PC-9 (cell line): Measurements from ENCODE around the gene OMG. TPM values are rescaled to one million over a fixed set of nuclear protein-coding genes. Genes with fewer than 3 reads are reported as not detected.
"Not testable (repeated sequence)": the region's sequence is repeated elsewhere in the genome, so short reads cannot be mapped to it uniquely, and the experiment has no call there.

ENCODE experiments used
- BruUV-seq: library from RNA; stranded (reverse); fragments of 400-500 nt; replicated peaks from 2 replicates; lab custom pipeline; 2021; lab: Mats Ljungman, UMichigan
- CTCF ChIA-PET: fragments of 300-600 bp; sonication (Branson Sonifier 250); formaldehyde crosslinking; loops from one replicate; lab custom pipeline; 2022; ENCODE audit warnings: antibody characterized with exemption; lab: Charles Lee
- POLR2A ChIA-PET: fragments of 300-600 bp; sonication (Branson Sonifier 250); formaldehyde crosslinking; loops from one replicate; lab custom pipeline; 2022; ENCODE audit warnings: antibody characterized with exemption; ENCODE audit not compliant: unreplicated experiment; lab: Charles Lee
- DNase-seq, 2 experiments: peaks; one replicate each; pipeline versions ENCODE4 v3.0.0 to v3.0.0-alpha.2; 2015 to 2022; ENCODE audit warnings: mixed read lengths in 1 of 2
- H2AFZ ChIP-seq: fragments of 200-600 bp; sonication (generic); 2 replicates; pipeline ENCODE4 v1.8.1; 2017; ENCODE audit warnings: antibody characterized with exemption
- H3F3A ChIP-seq: fragments of 200-600 bp; sonication (generic); 2 replicates; pipeline ENCODE4 v1.8.1; 2017; ENCODE audit warnings: antibody characterized with exemption, mild to moderate bottlenecking, low read depth; ENCODE audit not compliant: insufficient read depth
- H3K27ac ChIP-seq: fragments of 200-600 bp; sonication (generic); 2 replicates; pipeline ENCODE4 v1.6.1; 2016; ENCODE audit warnings: mixed run types
- H3K27me3 ChIP-seq: fragments of 200-600 bp; sonication (generic); 2 replicates; pipeline ENCODE4 v1.6.1; 2016; ENCODE audit warnings: low read depth, mixed run types; ENCODE audit not compliant: insufficient read depth
- H3K36me3 ChIP-seq: fragments of 200-600 bp; sonication (generic); 2 replicates; pipeline ENCODE4 v1.6.1; 2016; ENCODE audit warnings: low read depth, mixed run types
- H3K4me1 ChIP-seq: fragments of 200-600 bp; sonication (generic); replicated peaks from 2 replicates; pipeline ENCODE4 v1.6.1; 2016; ENCODE audit warnings: mixed run types; ENCODE audit not compliant: insufficient read depth
- H3K4me2 ChIP-seq: fragments of 200-600 bp; sonication (generic); 2 replicates; pipeline ENCODE4 v1.6.1; 2017; ENCODE audit warnings: mixed run types
- H3K4me3 ChIP-seq: fragments of 200-600 bp; sonication (generic); 2 replicates; pipeline ENCODE4 v1.6.1; 2016; ENCODE audit warnings: mixed run types
- H3K79me2 ChIP-seq: fragments of 200-600 bp; sonication (generic); 2 replicates; pipeline ENCODE4 v1.6.1; 2017; ENCODE audit warnings: low read depth, mixed run types
- H3K9me2 ChIP-seq: fragments of 200-600 bp; sonication (generic); 2 replicates; pipeline ENCODE4 v1.8.1; 2017; ENCODE audit warnings: mild to moderate bottlenecking; ENCODE audit not compliant: insufficient read depth
- H3K9me3 ChIP-seq: fragments of 200-600 bp; sonication (generic); 2 replicates; pipeline ENCODE4 v1.8.1; 2016; ENCODE audit warnings: low read depth; ENCODE audit not compliant: insufficient read depth
- H4K20me1 ChIP-seq: fragments of 200-600 bp; sonication (generic); 2 replicates; pipeline ENCODE4 v1.8.1; 2017; ENCODE audit not compliant: insufficient read depth
- CTCF ChIP-seq: fragments of 200-600 bp; sonication (generic); conservative IDR thresholded peaks from 2 replicates; pipeline ENCODE4 v1.6.1; 2017; ENCODE audit warnings: mixed run types, antibody characterized with exemption, mild to moderate bottlenecking, moderate library complexity
- EZH2 ChIP-seq: fragments of 200-600 bp; sonication (generic); IDR thresholded peaks from 2 replicates; pipeline ENCODE4 v1.8.0; 2017; ENCODE audit warnings: antibody characterized with exemption, low read depth
- intact Hi-C: fragments of 100-400 bp; cut with micrococcal nuclease; formaldehyde crosslinking; loops from one replicate; pipeline ENCODE4 v1.10.0; 2022; ENCODE audit not compliant: unreplicated experiment
- total RNA-seq: library from RNA; stranded (reverse); gene quantifications from 2 replicates; pipeline ENCODE4 v1.2.3, GENCODE V29; 2021

OMG gene
- total RNA-seq, 1 experiment from 2014 or later: not detected

GRCh38 chr17:31318298-31318801, 21.3 kb upstream of the OMG start:
- Histone ChIP-seq H3K9me3 (no peaks in the 10 kb centered on the region), H2AFZ (no peak overlapping the region), H4K20me1 (no peaks in the 10 kb centered on the region), H3K36me3 (no peaks in the 10 kb centered on the region), H3K4me2 (no peak overlapping the region), H3K27ac (no peak overlapping the region), H3K4me1 (peaks cover 15% of the 10 kb centered on the region), H3K9me2 (no peaks in the 10 kb centered on the region), H3K27me3 (no peaks in the 10 kb centered on the region), H3K79me2 (no peaks in the 10 kb centered on the region), H3K4me3 (no peak overlapping the region), H3F3A (peaks cover 19% of the 10 kb centered on the region)
- no TSS peak for BruUV-seq
- TF ChIP-seq EZH2: no peak
- TF ChIP-seq CTCF: no peak
- POLR2A ChIA-PET: interaction anchor here (0.5 kb wide), 1 partner anchor 49 kb away, joined by 3 read pairs; no protein-coding TSS in a partner anchor
- intact Hi-C loops: no loop called here
- DNase-seq: no peak
- CTCF ChIA-PET: no interaction called here

- peak overlapping the region; percentile 79 for H3K27ac ChIP-seq
- no peak overlapping the region for H3K4me2 ChIP-seq
- BruUV-seq: no TSS peak
- no peaks in the 10 kb centered on the region for H3K79me2 ChIP-seq
- POLR2A ChIA-PET: no interaction called here
- H4K20me1 ChIP-seq: no peaks in the 10 kb centered on the region
- peaks cover 23% of the 10 kb centered on the region for H3K4me1 ChIP-seq
- TF ChIP-seq EZH2 (no peak), CTCF (no peak)
- no peak overlapping the region for H2AFZ ChIP-seq
- CTCF ChIA-PET: no interaction called here
- no peaks in the 10 kb centered on the region for H3K27me3 ChIP-seq
- H3K9me2 ChIP-seq: no peaks in the 10 kb centered on the region
- no peak overlapping the region for H3K4me3 ChIP-seq
- intact Hi-C loops: no loop called here
- H3K36me3 ChIP-seq: no peaks in the 10 kb centered on the region
- no peaks in the 10 kb centered on the region for H3K9me3 ChIP-seq
- peaks cover 27% of the 10 kb centered on the region for H3F3A ChIP-seq
- DNase-seq: no peak
Measured at GRCh38 chr17:31314782-31315100, 17.7 kb upstream of the OMG start.

GRCh38 chr17:31313982-31314781, 17.1 kb upstream of the OMG start, which contains the start of gene EVI2B:
TSS of gene EVI2B (minus strand) at chr17:31314054. CDS start at chr17:31305609, 8,445 bp downstream.
- H3K36me3 ChIP-seq: no peaks in the 10 kb centered on the region
- POLR2A ChIA-PET: no interaction called here
- H3K9me2 ChIP-seq: no peaks in the 10 kb centered on the region
- no peak within 1 kb of the TSS for H2AFZ ChIP-seq
- H3F3A ChIP-seq: peaks cover 27% of the 10 kb centered on the region
- no peaks in the 10 kb centered on the region for H3K9me3 ChIP-seq
- DNase-seq: peak in 1 of 2 experiments; percentile 88
- intact Hi-C loops: no loop called here
- H3K4me2 ChIP-seq: peak within 1 kb of the TSS; percentile 60
- no peaks in the 10 kb centered on the region for H3K79me2 ChIP-seq
- TF ChIP-seq CTCF (no peak), EZH2 (no peak)
- CTCF ChIA-PET: no interaction called here
- no peak within 1 kb of the TSS for H3K4me3 ChIP-seq
- no TSS peak for BruUV-seq
- H3K27ac ChIP-seq: peak within 1 kb of the TSS; percentile 79
- H3K4me1 ChIP-seq: peaks cover 23% of the 10 kb centered on the region
- H4K20me1 ChIP-seq: no peaks in the 10 kb centered on the region
- no peaks in the 10 kb centered on the region for H3K27me3 ChIP-seq

- CTCF ChIA-PET: interaction anchor here (0.5 kb wide), 1 partner anchor 31 kb away, joined by 3 read pairs; no protein-coding TSS in a partner anchor
Measured at GRCh38 chr17:31312223-31312622, 15.2 kb upstream of the OMG start.

More at GRCh38 chr17:31312223-31312622, 15.2 kb upstream of the OMG start:
- H2AFZ ChIP-seq, H3K36me3 ChIP-seq, H3K4me2 ChIP-seq, H3K9me2 ChIP-seq, BruUV-seq, H3K79me2 ChIP-seq, H3K9me3 ChIP-seq, DNase-seq, H3K27me3 ChIP-seq, H3K27ac ChIP-seq, H4K20me1 ChIP-seq, intact Hi-C loops, POLR2A ChIA-PET, H3K4me3 ChIP-seq: not testable (repeated sequence)
- Histone ChIP-seq H3K4me1 (peaks cover 34% of the 10 kb centered on the region), H3F3A (peaks cover 24% of the 10 kb centered on the region)
